Right forelimb (tissue), 1 donor: ENCODE results near the gene ZNF398.
"Not testable (repeated sequence)": the region's sequence is repeated elsewhere in the genome, so short reads cannot be mapped to it uniquely, and the experiment has no call there.

ENCODE experiments used
- DNase-seq: peaks from one replicate; pipeline ENCODE4 v3.0.0-alpha.2; 2018

ZNF398 gene

GRCh38 chr7:149198161-149198816 lies 51.0 kb downstream of the ZNF398 start:
- DNase-seq = no peak

- DNase-seq = no peak
These were observed 52.2 kb downstream of the ZNF398 start for GRCh38 chr7:149199234-149199995.

GRCh38 chr7:149202831-149203231 lies 55.6 kb downstream of the ZNF398 start:
- DNase-seq = no peak

GRCh38 chr7:149205690-149206381 lies 58.6 kb downstream of the ZNF398 start:
- DNase-seq = no peak

- no peak for DNase-seq
These were observed 60.2 kb downstream of the ZNF398 start for GRCh38 chr7:149207324-149208035.

GRCh38 chr7:149209518-149210269 lies 62.4 kb downstream of the ZNF398 start:
- DNase-seq = no peak

- no peak for DNase-seq
These were observed 63.3 kb downstream of the ZNF398 start for GRCh38 chr7:149210551-149210950.

- DNase-seq = no peak
These were observed 66.9 kb downstream of the ZNF398 start for GRCh38 chr7:149214020-149214720.

- no peak for DNase-seq
These were observed 69.1 kb downstream of the ZNF398 start for GRCh38 chr7:149216402-149216801.

- no peak for DNase-seq
These were observed 70.3 kb downstream of the ZNF398 start for GRCh38 chr7:149217570-149217969.

- no peak for DNase-seq
These were observed 71.5 kb downstream of the ZNF398 start for GRCh38 chr7:149218469-149219420.

GRCh38 chr7:149220534-149220933 lies 73.3 kb downstream of the ZNF398 start:
- no peak for DNase-seq

- DNase-seq = no peak
These were observed 75.9 kb downstream of the ZNF398 start for GRCh38 chr7:149223176-149223575.

- DNase-seq = no peak
These were observed 76.5 kb downstream of the ZNF398 start for GRCh38 chr7:149223761-149224160.

- no peak for DNase-seq
These were observed 77.1 kb downstream of the ZNF398 start for GRCh38 chr7:149224352-149224751.

GRCh38 chr7:149225106-149225505 lies 77.9 kb downstream of the ZNF398 start:
- no peak for DNase-seq

- no peak for DNase-seq
These were observed 78.4 kb downstream of the ZNF398 start for GRCh38 chr7:149225656-149226055.

GRCh38 chr7:149226366-149226765 lies 79.1 kb downstream of the ZNF398 start:
- DNase-seq = not testable (repeated sequence)

GRCh38 chr7:149226840-149227494 lies 79.7 kb downstream of the ZNF398 start:
- DNase-seq = no peak
